HG02938 (cell line): ENCODE data around the gene SEC11A.
"Not testable (repeated sequence)": the region's sequence is repeated elsewhere in the genome, so short reads cannot be mapped to it uniquely, and the experiment has no call there.

ENCODE experiments used
- ATAC-seq: cut with Tn5 transposase; IDR thresholded peaks from one replicate; pipeline ENCODE4 v1.9.1; 2021; ENCODE audit warnings: mild to moderate bottlenecking, moderate library complexity; ENCODE audit not compliant: unreplicated experiment

Gene SEC11A

GRCh38 chr15:84645496-84645895 is 70.4 kb downstream of the SEC11A start:
- ATAC-seq, result no peak

GRCh38 chr15:84643838-84644237 is 72.1 kb downstream of the SEC11A start:
- no peak for ATAC-seq

GRCh38 chr15:84642640-84643039 is 73.3 kb downstream of the SEC11A start:
- ATAC-seq, result not testable (repeated sequence)

DNA sequence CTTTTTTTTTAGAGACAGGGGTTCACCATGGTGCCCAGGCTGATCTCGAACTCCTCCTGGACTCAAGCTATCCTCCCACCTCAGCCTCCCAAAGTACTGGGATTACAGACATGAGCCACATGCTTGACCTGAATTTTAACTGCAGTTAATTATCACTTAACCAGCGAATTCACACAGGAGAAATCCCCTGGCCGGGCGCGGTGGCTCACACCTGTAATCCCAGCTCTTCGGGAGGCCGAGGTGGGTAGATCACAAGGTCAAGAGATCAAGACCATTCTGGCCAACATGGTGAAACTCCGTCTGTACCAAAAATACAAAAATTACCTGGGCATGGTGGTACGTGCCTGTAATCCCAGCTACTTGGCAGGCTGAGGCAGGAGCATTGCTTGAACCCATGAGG is 74.1 kb downstream of the SEC11A start:
- not testable (repeated sequence) for ATAC-seq

GRCh38 chr15:84638103-84638502 is 77.8 kb downstream of the SEC11A start:
- ATAC-seq, result no peak

- ATAC-seq, result no peak
These were observed 81.6 kb downstream of the SEC11A start for GRCh38 chr15:84634228-84634837.

DNA sequence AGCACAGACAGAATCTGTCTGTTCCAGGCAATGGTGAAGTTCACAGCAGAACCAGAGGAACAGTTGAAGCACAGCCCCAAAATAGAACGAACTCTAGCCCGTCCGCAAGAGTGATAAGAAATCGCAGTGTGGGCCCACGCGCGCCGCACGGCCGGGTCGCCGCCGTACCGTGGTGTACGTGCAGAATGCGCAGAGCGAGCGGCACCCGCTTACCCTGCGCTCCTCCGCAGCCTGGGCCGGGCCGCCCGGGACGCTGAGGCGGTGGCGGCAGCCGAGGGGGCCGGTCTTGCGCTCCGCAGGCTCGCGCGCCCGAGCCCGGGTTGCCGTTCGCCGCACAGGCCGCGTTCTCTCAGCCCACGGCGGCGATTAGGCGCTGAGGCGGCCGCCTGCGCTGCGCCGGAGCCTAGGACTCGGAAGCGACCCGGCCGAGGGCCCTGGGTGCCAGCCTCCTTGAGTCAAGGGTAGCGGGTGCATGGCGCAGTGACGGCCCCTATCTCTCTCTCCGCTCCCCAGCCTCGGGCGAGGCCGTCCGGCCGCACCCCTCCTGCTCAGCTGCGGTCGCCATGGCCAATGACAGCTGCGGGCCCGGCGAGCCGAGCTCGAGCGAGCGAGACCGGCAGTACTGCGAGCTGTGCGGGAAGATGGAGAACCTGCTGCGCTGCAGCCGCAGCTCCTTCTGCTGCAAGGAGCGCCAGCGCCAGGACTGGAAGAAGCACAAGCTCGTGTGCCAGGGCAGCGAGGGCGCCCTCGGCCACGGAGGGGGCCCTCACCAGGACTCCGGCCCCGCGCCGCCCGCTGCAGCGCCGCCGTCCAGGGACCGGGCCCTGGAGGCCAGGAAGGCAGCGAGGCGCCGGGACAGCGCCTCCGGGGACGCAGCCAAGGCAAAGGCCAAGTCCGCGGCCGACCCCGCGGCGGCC is 82.4 kb downstream of the SEC11A start:
- ATAC-seq, result peak; percentile 31

GRCh38 chr15:84631706-84632272 is 84.2 kb downstream of the SEC11A start:
- ATAC-seq, result no peak

- no peak for ATAC-seq
These were observed 86.9 kb downstream of the SEC11A start for GRCh38 chr15:84629033-84629432.

DNA sequence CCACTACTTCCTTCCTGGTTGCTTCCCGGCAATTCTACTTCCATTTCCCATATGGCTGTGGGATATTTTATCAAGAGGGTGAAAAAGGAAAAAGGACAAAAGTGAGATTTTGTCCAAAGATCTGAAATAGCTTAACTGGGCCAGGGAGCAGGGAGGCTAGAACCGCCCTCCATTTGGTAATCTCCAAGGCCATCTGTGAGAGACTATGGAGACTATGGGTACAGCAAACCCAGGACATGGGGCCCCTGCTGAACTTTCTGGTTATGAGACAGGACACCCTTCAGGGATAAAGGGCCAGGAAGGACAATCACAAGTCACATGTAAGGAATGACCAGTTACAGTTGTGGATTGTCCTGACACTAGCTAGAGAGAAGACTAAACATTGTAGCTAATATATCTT is 90.8 kb downstream of the SEC11A start:
- ATAC-seq, result no peak

GRCh38 chr15:84624359-84624758 is 91.6 kb downstream of the SEC11A start:
- ATAC-seq, result no peak

DNA sequence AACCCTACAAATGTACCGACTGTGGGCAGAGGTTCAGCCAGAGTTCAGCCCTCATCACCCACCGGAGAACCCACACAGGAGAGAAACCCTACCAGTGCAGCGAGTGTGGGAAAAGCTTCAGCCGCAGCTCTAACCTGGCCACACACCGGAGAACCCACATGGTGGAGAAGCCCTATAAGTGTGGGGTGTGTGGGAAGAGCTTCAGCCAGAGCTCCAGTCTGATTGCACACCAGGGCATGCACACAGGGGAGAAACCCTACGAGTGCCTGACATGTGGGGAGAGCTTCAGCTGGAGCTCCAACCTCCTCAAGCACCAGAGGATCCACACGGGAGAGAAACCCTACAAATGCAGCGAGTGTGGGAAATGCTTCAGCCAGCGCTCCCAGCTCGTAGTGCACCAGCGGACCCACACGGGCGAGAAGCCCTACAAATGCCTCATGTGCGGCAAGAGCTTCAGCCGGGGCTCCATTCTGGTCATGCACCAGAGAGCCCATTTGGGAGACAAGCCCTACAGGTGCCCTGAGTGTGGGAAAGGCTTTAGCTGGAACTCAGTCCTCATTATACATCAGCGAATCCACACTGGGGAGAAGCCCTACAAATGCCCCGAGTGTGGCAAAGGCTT is 94.5 kb downstream of the SEC11A start:
- ATAC-seq, result no peak

GRCh38 chr15:84620626-84621025 is 95.3 kb downstream of the SEC11A start:
- ATAC-seq, result no peak
